ENCODE measurements around the gene TRAF7. TPM values are rescaled to one million over a fixed set of nuclear protein-coding genes. Genes with fewer than 3 reads are reported as not detected.
A peak's percentile ranks its signal among the peaks of the same experiment; 100 is the strongest.

TRAF7 gene
- total and polyA plus RNA-seq, 2 donors (not counting 1 experiment from before 2014, with no cell fraction given): 46.1 to 50.9 TPM

- Histone ChIP-seq H3K27ac (ENCODE audit: low read length in 2 of 2) (no peak overlapping the region), H3K4me1 (ENCODE audit: control insufficient read depth in 2 of 2, insufficient read depth in 2 of 2, low read length in 2 of 2) (peaks cover 51 to 70% of the 10 kb centered on the region in 2 donors), H4K20me1 (ENCODE audit: control insufficient read depth, insufficient read depth, low read length, poor library complexity, severe bottlenecking) (peaks cover 64% of the 10 kb centered on the region), H3K4me2 (replicated peaks; ENCODE audit: low read depth, low read length, poor library complexity, severe bottlenecking) (peak overlapping the region; percentile 93), H3K36me3 (replicated peaks in 1 of 2; ENCODE audit: control extremely low read depth in 1 of 2, control insufficient read depth in 1 of 2, extremely low read depth in 1 of 2, insufficient read depth in 2 of 2, low read length in 1 of 2) (peaks cover 0 to 18% of the 10 kb centered on the region in 2 experiments), H3K9ac (ENCODE audit: low read length) (no peak overlapping the region), H3K27me3 (replicated peaks in 1 of 4; ENCODE audit: control extremely low read depth in 1 of 4, control insufficient read depth in 3 of 4, insufficient read depth in 4 of 4, low read length in 3 of 4) (peaks cover 0 to 4% (median 0%) of the 10 kb centered on the region in 4 experiments), H2AFZ (ENCODE audit: insufficient read depth, low read depth, low read length, poor library complexity, severe bottlenecking) (no peak overlapping the region), H3K9me3 (ENCODE audit: control extremely low read depth in 1 of 3, control insufficient read depth in 2 of 3, insufficient read depth in 1 of 3, low read length in 2 of 3) (no peaks in the 10 kb centered on the region), H3K4me3 (ENCODE audit: control extremely low read depth in 1 of 5, extremely low read depth in 1 of 5, insufficient read depth in 1 of 5, low read depth in 2 of 5, low read length in 4 of 5) (no peak overlapping the region), H3K79me2 (ENCODE audit: control insufficient read depth, insufficient read depth, low read length) (peaks cover 42% of the 10 kb centered on the region)
- WGBS (ENCODE audit: insufficient coverage): 71% methylated on average over 12 of the region's 18 CpGs
- DNase-seq (no peak), ATAC-seq (ENCODE audit: low read depth) (no peak)
- POLR2A ChIA-PET: interaction anchor here (0.6 kb wide), 2 partner anchors 169 to 202 kb away, joined by 6 read pairs; no protein-coding TSS in a partner anchor
- intact Hi-C loops (cut with micrococcal nuclease): loop anchor here (10.0 kb wide), 1 partner anchor 754 kb away; no protein-coding TSS in a partner anchor
- H3K4me3 Mint-ChIP-seq: peak overlapping the region; percentile 60
- no peak overlapping the region for H3K27ac Mint-ChIP-seq
- H3K9me3 Mint-ChIP-seq (ENCODE audit: insufficient read depth): no peaks in the 10 kb centered on the region
- CTCF ChIA-PET: interaction anchor here (0.9 to 5.9 kb wide), 4 partner anchors 10 to 128 kb away, joined by 4 to 72 read pairs (median 6); no protein-coding TSS in a partner anchor
- no peak for TF ChIP-seq CTCF (IDR thresholded peaks at IDR 0.05)
- TF ChIP-seq EZH2 (IDR thresholded peaks at IDR 0.05; ENCODE audit: borderline replicate concordance, insufficient read depth, low read depth, low read length, poor library complexity, severe bottlenecking): no peak
- H3K4me1 Mint-ChIP-seq: peaks cover 49% of the 10 kb centered on the region
- H3K27me3 Mint-ChIP-seq: no peaks in the 10 kb centered on the region
Measured at GRCh38 chr16:2150418-2151187, 5.0 kb upstream of the TRAF7 start.
